Measurements from ENCODE around the gene MMP1.

Gene MMP1

GRCh38 chr11:102773386-102773785, 24.6 kb downstream of the MMP1 start:
- TF ChIP-seq CTCF (IDR thresholded peaks at IDR 0.05), result no peak
- no peaks in the 10 kb centered on the region for H3K4me1 ChIP-seq (ENCODE audit: control insufficient read depth in 1 of 2, insufficient read depth in 1 of 2, low read depth in 1 of 2, low read length in 1 of 2)
- no peak overlapping the region for H3K4me3 ChIP-seq (ENCODE audit: low read depth in 1 of 2, low read length in 1 of 2)
- H3K9me3 ChIP-seq, result no peaks in the 10 kb centered on the region
- peaks cover 67% of the 10 kb centered on the region for H3K27me3 ChIP-seq
- no peaks in the 10 kb centered on the region for H3K36me3 ChIP-seq
- H3K27ac ChIP-seq, result no peak overlapping the region

GRCh38 chr11:102771351-102771750, 26.6 kb downstream of the MMP1 start:
- no peak for TF ChIP-seq CTCF (IDR thresholded peaks at IDR 0.05)
- no peaks in the 10 kb centered on the region for H3K9me3 ChIP-seq
- H3K27me3 ChIP-seq, result peaks cover 59% of the 10 kb centered on the region
- H3K4me3 ChIP-seq (ENCODE audit: low read depth in 1 of 2, low read length in 1 of 2), result no peak overlapping the region
- H3K36me3 ChIP-seq, result no peaks in the 10 kb centered on the region
- no peaks in the 10 kb centered on the region for H3K4me1 ChIP-seq (ENCODE audit: control insufficient read depth in 1 of 2, insufficient read depth in 1 of 2, low read depth in 1 of 2, low read length in 1 of 2)
- H3K27ac ChIP-seq, result no peak overlapping the region

GRCh38 chr11:102770191-102770590, 27.8 kb downstream of the MMP1 start:
- H3K27me3 ChIP-seq, result peaks cover 55% of the 10 kb centered on the region
- no peaks in the 10 kb centered on the region for H3K36me3 ChIP-seq
- no peak overlapping the region for H3K27ac ChIP-seq

GRCh38 chr11:102767800-102768199, 30.2 kb downstream of the MMP1 start:
- H3K4me1 ChIP-seq (ENCODE audit: control insufficient read depth in 1 of 2, insufficient read depth in 1 of 2, low read depth in 1 of 2, low read length in 1 of 2), result no peaks in the 10 kb centered on the region
- H3K36me3 ChIP-seq, result no peaks in the 10 kb centered on the region
- peaks cover 57% of the 10 kb centered on the region for H3K27me3 ChIP-seq
- H3K27ac ChIP-seq, result no peak overlapping the region
- no peak for TF ChIP-seq CTCF (IDR thresholded peaks at IDR 0.05)
- no peak overlapping the region for H3K4me3 ChIP-seq (ENCODE audit: low read depth in 1 of 2, low read length in 1 of 2)
- H3K9me3 ChIP-seq, result no peaks in the 10 kb centered on the region

More at GRCh38 chr11:102770191-102770590, 27.8 kb downstream of the MMP1 start:
- Histone ChIP-seq H3K4me3 (ENCODE audit: low read depth in 1 of 2, low read length in 1 of 2) (no peak overlapping the region), H3K9me3 (no peaks in the 10 kb centered on the region), H3K4me1 (ENCODE audit: control insufficient read depth in 1 of 2, insufficient read depth in 1 of 2, low read depth in 1 of 2, low read length in 1 of 2) (no peaks in the 10 kb centered on the region)
- TF ChIP-seq CTCF (IDR thresholded peaks at IDR 0.05), result no peak

- Histone ChIP-seq H3K4me3 (ENCODE audit: low read depth in 1 of 2, low read length in 1 of 2) (no peak overlapping the region), H3K27ac (no peak overlapping the region), H3K9me3 (no peaks in the 10 kb centered on the region), H3K4me1 (ENCODE audit: control insufficient read depth in 1 of 2, insufficient read depth in 1 of 2, low read depth in 1 of 2, low read length in 1 of 2) (peaks cover 0 to under 1% of the 10 kb centered on the region in 2 experiments), H3K36me3 (no peaks in the 10 kb centered on the region), H3K27me3 (peaks cover 54% of the 10 kb centered on the region)
- no peak for TF ChIP-seq CTCF (IDR thresholded peaks at IDR 0.05)
These were observed 34.5 kb downstream of the MMP1 start for GRCh38 chr11:102763440-102763839.

GRCh38 chr11:102762361-102762767, 35.6 kb downstream of the MMP1 start:
- TF ChIP-seq CTCF (IDR thresholded peaks at IDR 0.05), result no peak
- Histone ChIP-seq H3K4me1 (ENCODE audit: control insufficient read depth in 1 of 2, insufficient read depth in 1 of 2, low read depth in 1 of 2, low read length in 1 of 2) (peaks cover 4 to 8% of the 10 kb centered on the region in 2 experiments), H3K27ac (no peak overlapping the region)

More at GRCh38 chr11:102762361-102762767, 35.6 kb downstream of the MMP1 start:
- Histone ChIP-seq H3K4me3 (ENCODE audit: low read depth in 1 of 2, low read length in 1 of 2) (no peak overlapping the region), H3K27me3 (peaks cover 54% of the 10 kb centered on the region), H3K36me3 (no peaks in the 10 kb centered on the region), H3K9me3 (no peaks in the 10 kb centered on the region)

Measured in neutrophil (primary cell).